IMR-90 (cell line): Measurements from ENCODE around the gene SNAP23.

Source experiments
- FOS ChIP-seq: fragments of 150-350 bp; IDR thresholded peaks from 2 replicates; pipeline ENCODE4 v1.6.1; 2016; ENCODE audit warnings: low read depth, low read length
- MAFK ChIP-seq: IDR thresholded peaks from 2 replicates; pipeline ENCODE4 v1.6.1; 2012; ENCODE audit warnings: low read depth, low read length, improper control_type of control experiment
- MAZ ChIP-seq: IDR thresholded peaks from 2 replicates; pipeline ENCODE4 v1.6.1; 2012; ENCODE audit warnings: low read depth, mild to moderate bottlenecking, low read length, improper control_type of control experiment, moderate library complexity, borderline replicate concordance
- POLR2A ChIP-seq: IDR thresholded peaks from 2 replicates; pipeline ENCODE4 v1.6.1; 2012; ENCODE audit warnings: mild to moderate bottlenecking, low read depth, low read length
- SMC3 ChIP-seq: fragments of 150-350 bp; IDR thresholded peaks from 2 replicates; pipeline ENCODE4 v1.6.1; 2016; ENCODE audit warnings: low read depth, mild to moderate bottlenecking, antibody characterized with exemption, low read length, moderate library complexity
- USF2 ChIP-seq: fragments of 150-350 bp; IDR thresholded peaks from 2 replicates; pipeline ENCODE4 v1.6.1; 2017; ENCODE audit warnings: mild to moderate bottlenecking, antibody characterized with exemption, low read length, low read depth
- TF ChIP-seq, protein P1 (sequence below): conservative IDR thresholded peaks from 2 replicates; pipeline ENCODE4 v1.5.1; 2012; ENCODE audit warnings: mild to moderate bottlenecking, low read depth, low read length, improper control_type of control experiment

GRCh38 chr15:42456531-42456930 is 38.9 kb upstream of the SNAP23 start:
- TF ChIP-seq USF2 = no peak
- no peak for TF ChIP-seq MAZ
- TF ChIP-seq MAFK = no peak
- TF ChIP-seq, protein P1, sequence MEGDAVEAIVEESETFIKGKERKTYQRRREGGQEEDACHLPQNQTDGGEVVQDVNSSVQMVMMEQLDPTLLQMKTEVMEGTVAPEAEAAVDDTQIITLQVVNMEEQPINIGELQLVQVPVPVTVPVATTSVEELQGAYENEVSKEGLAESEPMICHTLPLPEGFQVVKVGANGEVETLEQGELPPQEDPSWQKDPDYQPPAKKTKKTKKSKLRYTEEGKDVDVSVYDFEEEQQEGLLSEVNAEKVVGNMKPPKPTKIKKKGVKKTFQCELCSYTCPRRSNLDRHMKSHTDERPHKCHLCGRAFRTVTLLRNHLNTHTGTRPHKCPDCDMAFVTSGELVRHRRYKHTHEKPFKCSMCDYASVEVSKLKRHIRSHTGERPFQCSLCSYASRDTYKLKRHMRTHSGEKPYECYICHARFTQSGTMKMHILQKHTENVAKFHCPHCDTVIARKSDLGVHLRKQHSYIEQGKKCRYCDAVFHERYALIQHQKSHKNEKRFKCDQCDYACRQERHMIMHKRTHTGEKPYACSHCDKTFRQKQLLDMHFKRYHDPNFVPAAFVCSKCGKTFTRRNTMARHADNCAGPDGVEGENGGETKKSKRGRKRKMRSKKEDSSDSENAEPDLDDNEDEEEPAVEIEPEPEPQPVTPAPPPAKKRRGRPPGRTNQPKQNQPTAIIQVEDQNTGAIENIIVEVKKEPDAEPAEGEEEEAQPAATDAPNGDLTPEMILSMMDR = no peak
- TF ChIP-seq POLR2A = no peak
- TF ChIP-seq FOS = no peak
- TF ChIP-seq SMC3 = no peak
